Brain pericyte (primary cell): Measurements from ENCODE around the gene OR5AK2.
"Not testable (repeated sequence)": the region's sequence is repeated elsewhere in the genome, so short reads cannot be mapped to it uniquely, and the experiment has no call there.

Source experiments
- DNase-seq: peaks from one replicate; pipeline ENCODE4 v3.0.0-alpha.2; 2012; ENCODE audit warnings: low read depth, low spot score

The OR5AK2 gene, protein sequence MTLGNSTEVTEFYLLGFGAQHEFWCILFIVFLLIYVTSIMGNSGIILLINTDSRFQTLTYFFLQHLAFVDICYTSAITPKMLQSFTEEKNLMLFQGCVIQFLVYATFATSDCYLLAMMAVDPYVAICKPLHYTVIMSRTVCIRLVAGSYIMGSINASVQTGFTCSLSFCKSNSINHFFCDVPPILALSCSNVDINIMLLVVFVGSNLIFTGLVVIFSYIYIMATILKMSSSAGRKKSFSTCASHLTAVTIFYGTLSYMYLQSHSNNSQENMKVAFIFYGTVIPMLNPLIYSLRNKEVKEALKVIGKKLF

DNA sequence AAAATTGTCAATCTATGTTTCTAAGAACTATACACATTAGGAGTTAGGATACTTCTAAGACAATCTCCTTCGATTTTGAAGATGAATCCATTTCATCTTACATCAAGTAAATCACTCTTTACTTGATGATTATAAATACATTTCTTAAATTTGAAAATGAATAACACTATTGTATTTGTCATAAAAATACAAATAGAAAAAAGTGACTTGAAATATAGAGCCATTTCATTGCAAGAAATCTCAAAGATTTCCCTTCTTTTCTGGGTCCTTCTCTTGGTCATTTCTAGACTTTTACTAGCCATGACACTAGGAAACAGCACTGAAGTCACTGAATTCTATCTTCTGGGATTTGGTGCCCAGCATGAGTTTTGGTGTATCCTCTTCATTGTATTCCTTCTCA is at the start of gene OR5AK2:
OR5AK2 (plus strand) TSS at position 301 of the 400 bp plus-strand sequence; CDS start at position 301, 0 bp downstream.
- DNase-seq: no peak

DNA sequence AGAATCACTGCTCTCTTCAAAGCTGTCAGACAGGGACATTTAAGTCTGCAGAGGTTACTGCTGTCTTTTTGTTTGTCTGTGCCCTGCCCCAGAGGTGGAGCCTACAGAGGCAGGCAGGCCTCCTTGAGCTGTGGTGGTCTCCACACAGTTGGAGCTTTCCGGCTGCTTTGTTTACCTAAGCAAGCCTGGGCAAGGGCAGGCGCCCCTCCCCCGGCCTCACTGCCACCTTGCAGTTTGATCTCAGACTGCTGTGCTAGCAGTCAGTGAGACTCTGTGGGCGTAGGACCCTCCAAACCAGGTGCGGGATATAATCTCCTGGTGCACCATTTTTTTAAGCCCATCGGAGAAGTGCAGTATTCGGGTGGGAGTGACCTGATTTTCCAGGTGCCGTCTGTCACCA is 43.2 kb upstream of the OR5AK2 start:
- DNase-seq: not testable (repeated sequence)

DNA sequence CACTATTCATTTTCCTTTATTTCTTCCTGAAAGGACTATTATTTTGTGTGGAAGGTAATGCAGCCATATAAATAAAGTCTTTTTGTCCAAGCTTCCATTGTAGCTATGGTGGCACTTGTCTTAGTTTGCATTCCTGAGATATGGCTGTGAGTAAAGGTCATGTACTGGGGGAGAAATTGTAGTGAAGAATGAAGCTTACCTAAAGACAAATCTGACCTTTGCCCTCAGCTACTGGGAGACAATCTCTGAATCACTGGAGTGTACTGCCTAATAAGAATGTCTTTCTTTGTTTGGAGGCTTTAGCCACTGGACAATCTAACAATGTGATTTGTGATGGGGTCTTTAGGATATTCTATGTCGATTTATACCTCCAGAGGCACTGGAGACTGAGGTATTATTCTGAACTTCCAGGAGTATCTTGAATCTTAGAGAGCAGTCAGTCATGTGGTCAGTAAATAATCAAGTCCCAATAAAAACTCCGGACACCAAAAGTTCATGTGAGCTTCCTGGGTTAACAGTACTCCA is 39.7 kb upstream of the OR5AK2 start:
- no peak for DNase-seq

DNA sequence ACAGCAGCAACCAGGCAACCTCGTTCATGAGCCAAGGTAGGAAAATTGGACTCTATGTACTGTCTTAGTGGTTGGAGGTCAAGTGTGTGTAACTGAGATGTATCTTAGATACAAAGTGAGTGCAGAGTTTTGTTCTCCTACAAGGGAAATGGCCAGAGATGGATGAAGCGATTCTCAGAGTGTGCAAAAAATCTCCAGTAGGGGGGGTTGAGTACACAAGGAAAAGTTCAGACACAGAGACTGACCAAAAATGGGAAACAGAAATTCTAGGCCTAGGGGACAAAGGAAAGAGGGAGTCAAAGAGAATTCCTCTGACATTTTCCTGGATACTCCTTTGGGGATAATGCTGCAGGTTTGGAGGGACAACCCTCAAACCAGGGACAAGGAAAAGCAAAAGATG is 38.2 kb upstream of the OR5AK2 start:
- no peak for DNase-seq

DNA sequence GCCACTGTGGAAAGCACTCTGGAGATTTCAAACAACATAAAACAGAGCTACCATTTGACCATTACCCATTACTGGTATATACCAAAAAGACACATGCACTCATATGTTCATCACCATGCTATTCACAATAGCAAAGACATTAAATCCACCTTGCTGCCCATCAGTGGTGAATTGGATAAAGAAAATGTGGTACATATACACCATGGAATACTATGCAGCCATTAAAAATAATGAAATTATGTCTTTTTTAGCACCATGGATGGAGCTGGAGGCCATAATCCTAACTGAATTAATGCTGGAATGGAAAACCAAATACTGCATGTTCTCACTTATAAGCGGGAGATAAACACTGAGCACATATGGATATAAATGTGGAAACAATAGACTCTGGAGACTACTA is 34.8 kb upstream of the OR5AK2 start:
- not testable (repeated sequence) for DNase-seq

DNA sequence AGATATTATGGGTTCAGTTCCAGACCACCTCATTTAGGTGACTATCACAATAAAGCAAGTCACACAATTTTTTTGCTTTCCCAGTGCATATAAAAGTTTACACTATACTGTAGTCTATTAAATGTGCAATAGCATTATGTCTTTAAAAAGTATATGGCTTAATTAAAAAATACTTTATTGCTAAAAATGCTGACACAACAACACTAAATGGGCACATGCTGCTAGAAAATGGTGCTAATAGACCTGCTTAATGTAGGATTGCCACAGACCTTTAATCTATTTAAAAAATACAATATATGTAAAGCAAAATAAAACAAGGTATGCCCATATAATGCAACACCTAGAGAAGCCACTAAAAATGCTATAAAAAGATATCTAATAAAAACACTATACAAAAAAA is 27.1 kb upstream of the OR5AK2 start:
- no peak for DNase-seq

DNA sequence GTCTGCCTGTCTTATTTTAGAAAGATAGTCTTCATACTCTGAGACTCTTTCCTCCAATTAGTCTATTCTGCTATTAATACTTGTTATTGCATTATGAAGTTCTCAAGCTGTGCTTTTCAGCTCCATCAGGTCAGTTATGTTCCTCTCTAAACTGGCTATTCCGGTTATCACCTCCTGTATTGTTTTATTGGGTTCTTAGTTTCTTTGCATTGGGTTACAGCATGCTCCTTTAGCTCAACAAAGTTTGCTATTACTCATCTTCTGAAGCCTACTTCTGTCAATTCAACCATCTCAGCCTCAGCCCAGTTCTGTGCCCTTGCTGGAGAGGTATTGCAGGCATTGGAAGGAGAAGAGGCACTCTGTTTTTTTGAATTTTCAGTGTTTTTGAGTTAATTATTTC is 21.0 kb upstream of the OR5AK2 start:
- no peak for DNase-seq

DNA sequence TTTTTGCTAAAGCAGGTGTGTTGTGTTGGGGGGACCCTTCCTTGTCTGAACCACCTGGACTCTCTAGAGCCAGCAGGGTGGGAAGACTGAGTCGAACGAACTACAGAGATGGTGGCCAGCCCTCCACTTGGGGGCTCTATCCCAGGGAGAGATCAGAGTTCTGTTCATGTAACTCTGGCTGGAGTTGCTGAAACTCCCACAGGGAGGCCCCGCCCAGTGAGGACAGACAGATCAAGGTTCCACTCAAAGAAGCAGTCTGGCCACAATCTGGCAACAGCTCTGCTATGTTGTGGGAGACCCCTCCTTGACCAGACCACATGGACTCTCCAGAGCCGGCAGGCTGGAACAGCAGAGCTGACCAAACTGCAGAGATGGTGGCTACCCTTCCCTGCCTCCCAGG is 20.2 kb upstream of the OR5AK2 start:
- no peak for DNase-seq

DNA sequence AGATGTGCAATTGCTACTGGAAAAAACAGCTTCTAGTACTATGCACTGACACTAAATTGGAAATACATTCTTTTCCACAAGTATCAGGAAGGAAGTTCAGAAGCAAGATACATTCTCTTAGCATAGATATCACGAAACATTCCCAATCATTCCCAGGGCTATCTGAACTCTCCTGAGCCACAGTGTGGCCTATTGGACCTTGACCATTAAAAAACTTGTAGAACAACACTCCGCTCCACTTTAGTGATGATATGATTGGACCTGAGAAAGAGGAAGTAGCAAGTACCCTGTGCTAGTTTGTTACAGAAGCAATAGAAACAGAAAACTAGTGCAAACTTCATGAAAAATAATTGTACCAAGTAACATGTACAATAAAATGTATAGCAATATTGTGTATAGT is 11.4 kb upstream of the OR5AK2 start:
- DNase-seq: no peak

DNA sequence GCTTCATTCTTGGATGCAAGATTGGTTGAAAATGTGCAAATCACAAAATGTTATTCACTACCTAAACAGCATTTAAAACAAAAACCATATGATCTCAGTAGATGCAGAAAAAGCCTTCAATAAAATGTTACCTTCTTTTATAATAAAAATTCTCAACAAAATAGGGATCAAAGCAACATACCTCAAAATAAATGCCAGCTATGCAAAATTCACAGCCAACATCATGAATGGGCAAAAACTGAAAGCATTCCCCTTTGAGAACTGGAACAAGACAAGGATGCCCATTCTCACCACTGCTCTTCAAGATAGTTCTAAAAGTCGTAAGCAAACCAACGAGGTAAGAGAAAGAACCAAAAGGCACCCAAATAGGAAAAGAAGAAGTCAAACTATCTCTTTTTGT is 2.0 kb downstream of the OR5AK2 start:
- no peak for DNase-seq

DNA sequence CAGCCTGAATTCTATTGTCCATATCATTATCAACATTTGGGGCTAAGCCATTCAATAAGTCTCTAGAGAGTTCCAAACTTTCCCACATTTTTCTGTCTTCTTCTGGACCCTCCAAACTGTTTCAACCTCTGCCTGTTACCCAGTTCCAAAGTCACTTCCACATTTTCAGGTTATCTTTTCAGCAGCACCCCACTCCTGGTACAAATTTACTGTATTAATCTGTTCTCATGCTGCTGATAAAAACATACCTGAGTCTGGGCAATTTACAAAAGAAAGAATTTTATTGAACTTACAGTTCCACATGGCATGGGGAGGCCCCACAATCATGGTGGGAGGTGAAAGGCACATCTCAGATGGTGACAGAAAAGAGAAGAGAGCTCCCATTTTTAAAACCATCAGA is 5.8 kb downstream of the OR5AK2 start:
- DNase-seq: no peak

DNA sequence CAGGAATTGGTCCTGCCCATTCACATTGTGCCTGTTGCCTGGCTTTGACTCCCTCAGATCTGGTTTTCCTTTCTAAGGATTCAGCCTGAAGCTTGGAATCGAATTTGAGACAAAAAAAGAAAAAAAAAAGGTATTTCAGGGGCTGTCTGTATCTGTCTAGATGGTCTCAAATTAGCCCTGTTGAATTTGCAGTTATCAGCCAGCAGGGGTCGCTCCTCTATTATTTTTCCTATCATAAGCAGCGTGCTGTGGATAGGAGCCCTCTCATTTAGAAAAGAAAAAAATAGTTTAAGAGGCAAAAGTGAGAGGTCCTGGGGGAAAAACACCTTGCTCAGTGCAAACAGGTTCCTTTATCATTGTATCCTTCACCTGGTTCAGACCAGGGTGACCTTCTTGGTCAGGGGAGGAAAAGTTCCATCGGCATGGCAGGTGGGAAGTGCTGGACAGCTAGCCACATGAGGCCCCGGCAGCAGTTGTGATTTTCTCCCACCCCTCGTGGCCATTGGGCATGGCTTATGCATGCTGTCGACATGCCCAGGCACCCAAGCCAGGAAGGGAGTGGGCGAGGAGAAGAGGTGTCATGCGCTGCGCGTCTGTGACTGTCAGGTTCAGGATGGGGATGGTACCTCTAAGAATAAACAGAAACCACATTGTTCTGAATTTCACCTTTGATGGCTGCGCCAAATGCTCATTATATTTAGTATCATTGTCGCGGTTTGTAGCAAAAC is 13.1 kb downstream of the OR5AK2 start:
- DNase-seq: no peak

DNA sequence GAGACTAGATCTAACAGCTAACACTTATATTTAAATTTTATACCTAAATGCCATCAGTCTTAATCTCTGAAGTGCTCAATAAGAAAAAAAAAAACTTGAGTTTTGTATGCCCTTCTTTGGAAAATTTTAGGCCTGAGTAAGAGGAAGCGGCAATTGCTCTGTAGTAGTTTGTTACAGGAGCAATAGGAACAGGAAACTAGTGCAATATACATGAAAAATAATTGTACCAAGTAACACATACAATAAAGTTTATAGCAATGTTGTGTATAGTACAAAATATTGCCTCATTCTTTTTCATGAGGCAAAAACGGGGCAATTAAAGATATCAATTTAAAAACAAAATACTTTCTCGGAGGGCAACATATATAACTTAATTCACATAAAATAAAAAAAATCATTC is 19.7 kb downstream of the OR5AK2 start:
- DNase-seq: no peak

DNA sequence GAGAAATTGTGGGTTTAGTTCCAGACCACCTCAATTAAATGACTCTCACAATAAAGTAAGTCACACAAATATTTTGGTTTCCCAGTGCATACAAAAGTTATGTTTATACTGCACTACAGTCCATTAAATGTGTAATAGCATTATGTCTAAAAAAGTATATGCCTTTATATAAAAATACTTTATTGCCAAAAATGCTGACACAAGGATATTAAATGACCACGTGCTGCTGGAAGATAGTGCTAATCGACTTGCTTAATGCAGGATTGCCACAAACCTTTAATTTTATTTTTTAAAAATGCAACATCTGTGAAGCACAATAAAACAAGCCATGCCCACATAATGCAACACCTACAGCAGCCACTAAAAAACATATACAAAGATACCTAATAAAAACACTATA is 27.0 kb downstream of the OR5AK2 start:
- DNase-seq: no peak

DNA sequence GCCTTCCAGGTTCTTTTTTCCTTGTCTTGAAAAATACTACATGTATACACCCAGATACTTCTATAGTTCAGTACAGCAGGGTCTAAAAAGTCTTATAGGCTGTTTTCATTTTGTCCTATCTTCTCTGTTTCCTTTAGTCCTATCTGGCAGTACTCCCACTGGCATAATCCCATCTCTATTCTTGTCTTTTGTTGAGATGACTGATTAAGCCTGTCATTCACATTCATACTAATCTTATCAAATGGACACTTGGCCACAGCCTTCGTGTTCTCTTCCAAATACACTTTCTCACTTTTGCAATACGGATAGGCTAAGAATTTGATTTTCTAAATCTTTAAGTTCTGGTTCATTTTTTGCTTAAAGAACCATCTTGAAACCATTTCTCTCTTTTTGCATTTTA is 42.8 kb downstream of the OR5AK2 start:
- DNase-seq: no peak
